Testis (tissue), 2 donors: ENCODE results near the gene GBP4.

Experiments used
- POLR2A ChIP-seq: fragments of 450-650 bp; IDR thresholded peaks from one replicate; pipeline ENCODE4 v1.6.1; 2017; ENCODE audit warnings: antibody characterized with exemption, mild to moderate bottlenecking, moderate library complexity
- TF ChIP-seq, protein P1 (sequence below), 3 experiments: fragments of 450-650 bp in 2 of 3; fragments of 200-600 bp in 1 of 3; sonication (generic) in 1 of 3; IDR thresholded peaks; one replicate each; pipeline ENCODE4 v1.5.1; 2016 to 2019; ENCODE audit warnings: antibody characterized with exemption in 3 of 3, mild to moderate bottlenecking in 2 of 3, moderate library complexity in 1 of 3

DNA sequence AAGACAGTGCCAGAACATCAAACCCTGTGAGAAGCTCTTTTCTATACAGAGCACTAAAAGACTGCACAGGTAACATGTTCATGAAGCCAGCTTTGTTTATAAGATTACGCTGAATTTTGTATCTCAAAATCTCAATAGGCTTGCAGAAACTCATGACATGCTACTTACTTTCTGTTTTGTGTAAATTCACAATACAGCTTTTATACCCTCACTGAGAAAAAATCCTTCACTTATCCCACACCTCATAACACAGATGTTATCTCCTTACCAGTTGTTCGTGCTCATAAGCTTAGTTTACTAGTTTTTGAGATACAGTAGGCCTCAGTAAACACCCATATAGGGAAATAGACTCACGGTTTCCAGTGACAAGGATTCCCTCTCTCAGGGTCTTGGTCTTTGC, 48.8 kb downstream of the GBP4 start:
- TF ChIP-seq, protein P1, sequence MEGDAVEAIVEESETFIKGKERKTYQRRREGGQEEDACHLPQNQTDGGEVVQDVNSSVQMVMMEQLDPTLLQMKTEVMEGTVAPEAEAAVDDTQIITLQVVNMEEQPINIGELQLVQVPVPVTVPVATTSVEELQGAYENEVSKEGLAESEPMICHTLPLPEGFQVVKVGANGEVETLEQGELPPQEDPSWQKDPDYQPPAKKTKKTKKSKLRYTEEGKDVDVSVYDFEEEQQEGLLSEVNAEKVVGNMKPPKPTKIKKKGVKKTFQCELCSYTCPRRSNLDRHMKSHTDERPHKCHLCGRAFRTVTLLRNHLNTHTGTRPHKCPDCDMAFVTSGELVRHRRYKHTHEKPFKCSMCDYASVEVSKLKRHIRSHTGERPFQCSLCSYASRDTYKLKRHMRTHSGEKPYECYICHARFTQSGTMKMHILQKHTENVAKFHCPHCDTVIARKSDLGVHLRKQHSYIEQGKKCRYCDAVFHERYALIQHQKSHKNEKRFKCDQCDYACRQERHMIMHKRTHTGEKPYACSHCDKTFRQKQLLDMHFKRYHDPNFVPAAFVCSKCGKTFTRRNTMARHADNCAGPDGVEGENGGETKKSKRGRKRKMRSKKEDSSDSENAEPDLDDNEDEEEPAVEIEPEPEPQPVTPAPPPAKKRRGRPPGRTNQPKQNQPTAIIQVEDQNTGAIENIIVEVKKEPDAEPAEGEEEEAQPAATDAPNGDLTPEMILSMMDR (IDR thresholded peaks at IDR 0.05), result no peak
- TF ChIP-seq POLR2A, result no peak
